Spinal cord (tissue), 10 donors: ENCODE results near the gene PDCD1. TPM values are rescaled to one million over a fixed set of nuclear protein-coding genes. Genes with fewer than 3 reads are reported as not detected.
"Not testable (repeated sequence)": the region's sequence is repeated elsewhere in the genome, so short reads cannot be mapped to it uniquely, and the experiment has no call there.

Experiments
- DNase-seq, 6 donors: peaks; one replicate each; pipeline versions ENCODE4 v3.0.0 to v3.0.0-alpha.2; 2013 to 2015; ENCODE audit warnings: low spot score in 6 of 6, low read depth in 4 of 6
- H3K27ac ChIP-seq: one replicate; pipeline ENCODE4 v1.5.1; 2013; ENCODE audit warnings: low read depth, low read length, control low read depth
- H3K27me3 ChIP-seq: one replicate; pipeline ENCODE4 v1.6.1; 2013; ENCODE audit warnings: low read length; ENCODE audit not compliant: control insufficient read depth, insufficient read depth
- H3K36me3 ChIP-seq: one replicate; pipeline ENCODE4 v1.6.1; 2013; ENCODE audit warnings: low read length; ENCODE audit not compliant: control insufficient read depth, insufficient read depth
- H3K4me1 ChIP-seq: one replicate; pipeline ENCODE4 v1.6.1; 2013; ENCODE audit warnings: low read length; ENCODE audit not compliant: control insufficient read depth, insufficient read depth
- H3K4me3 ChIP-seq: one replicate; pipeline ENCODE4 v1.5.1; 2013; ENCODE audit warnings: low read depth, low read length, control low read depth
- H3K9me3 ChIP-seq: one replicate; pipeline ENCODE4 v1.6.1; 2013; ENCODE audit warnings: low read length; ENCODE audit not compliant: control insufficient read depth, insufficient read depth
- WGBS: methylation state at CpG from one replicate; pipeline ENCODE4 v1.1.5; 2013; ENCODE audit warnings: missing lambda C conversion rate; ENCODE audit not compliant: insufficient coverage; 5-methylcytosine and 5-hydroxymethylcytosine counted together
- polyA plus RNA-seq, 2 donors: library from polyadenylated mRNA; unstranded; fragments of 120-200 nt; gene quantifications; one replicate each; pipeline ENCODE4 v1.2.1, GENCODE V29; 2013; ENCODE audit not compliant: insufficient read length in 2 of 2
- total RNA-seq, 2 donors: library from RNA; depleted of rRNA in 1 of 2; stranded (reverse); fragments of 120-200 nt in 1 of 2; fragments of >200 nt in 1 of 2; gene quantifications; one replicate each; pipeline versions ENCODE4 v1.2.3 to v1.2.4, GENCODE V29; 2013 to 2014
- donor health status: healthy.

PDCD1 gene
- total and polyA plus RNA-seq, 4 donors = 0.06 to 0.20 TPM; not detected in 2

DNA sequence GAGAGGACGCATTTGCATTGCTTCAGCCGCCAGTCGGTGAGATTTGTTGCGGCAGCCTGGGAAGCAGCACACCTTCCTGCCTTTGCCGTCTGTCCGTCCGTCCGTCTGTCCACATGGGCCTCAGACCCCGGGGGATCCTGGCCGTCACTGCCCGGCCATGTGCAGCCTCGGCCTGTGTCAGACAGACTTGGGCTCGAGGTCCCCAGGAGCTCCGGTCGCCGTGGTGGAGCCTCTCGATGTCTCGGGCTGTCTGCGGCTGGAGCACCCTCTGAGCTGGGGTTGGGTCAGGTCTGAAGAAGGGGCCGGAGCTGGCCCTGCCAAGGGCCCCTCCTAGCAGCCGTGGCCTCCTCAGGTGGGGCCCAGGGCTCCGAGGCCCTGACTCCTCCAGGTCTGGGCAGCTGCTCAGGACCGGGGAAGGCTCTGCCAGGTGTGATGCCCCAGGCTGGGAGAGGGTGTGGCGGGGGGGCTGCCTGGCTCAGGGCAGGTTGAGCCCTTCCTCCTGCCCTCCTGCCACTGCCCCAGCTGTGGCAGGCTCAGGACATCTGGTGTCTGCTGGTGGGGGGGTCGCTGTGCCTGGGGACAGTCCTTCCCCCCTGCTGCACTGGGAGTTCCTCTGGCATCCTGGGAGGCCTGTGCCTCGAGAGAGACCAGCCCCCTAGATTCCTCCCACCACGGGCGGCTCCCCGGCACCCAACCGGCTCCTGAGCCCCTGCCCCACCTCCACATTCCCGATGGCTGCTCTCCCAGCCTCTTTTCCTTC is 37.9 kb downstream of the PDCD1 start:
- DNase-seq = no peak
- no peak overlapping the region for H3K27ac ChIP-seq
- H3K27me3 ChIP-seq = no peaks in the 10 kb centered on the region
- H3K4me3 ChIP-seq = no peak overlapping the region
- peaks cover under 1% of the 10 kb centered on the region for H3K4me1 ChIP-seq
- 92% methylated on average over 24 of the region's 31 CpGs for WGBS
- H3K36me3 ChIP-seq = peaks cover 16% of the 10 kb centered on the region
- no peaks in the 10 kb centered on the region for H3K9me3 ChIP-seq

DNA sequence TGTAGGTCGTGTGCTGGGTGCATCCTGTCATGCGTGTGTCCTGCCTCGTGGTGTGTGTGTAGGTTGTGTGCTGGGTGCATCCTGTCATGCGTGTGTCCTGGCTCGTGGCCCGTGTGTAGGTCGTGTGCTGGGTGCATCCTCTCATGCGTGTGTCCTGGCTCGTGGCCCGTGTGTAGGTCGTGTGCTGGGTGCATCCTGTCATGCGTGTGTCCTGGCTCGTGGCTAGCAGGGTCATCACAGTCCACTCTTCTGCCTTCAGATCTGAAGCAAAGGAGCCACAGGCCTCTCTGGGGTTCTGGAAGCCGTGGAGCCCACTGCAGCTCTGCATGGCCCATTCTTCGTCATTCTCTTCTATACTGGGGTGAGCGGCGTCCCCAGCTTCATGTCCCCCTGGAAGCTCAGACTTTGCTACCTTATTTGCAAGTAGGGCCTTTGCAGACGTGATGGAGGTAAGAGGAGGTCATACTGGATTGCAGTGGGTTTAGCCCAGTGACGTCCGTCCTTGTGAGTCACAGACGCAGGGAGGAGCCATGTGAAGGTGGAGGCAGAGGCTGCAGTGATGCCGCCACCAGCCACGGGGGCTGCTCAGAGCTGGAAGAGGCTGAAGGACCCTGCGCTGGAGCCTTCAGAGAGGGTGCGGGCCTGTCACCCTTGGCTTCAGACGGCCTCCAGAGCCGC is 38.6 kb downstream of the PDCD1 start:
- not testable (repeated sequence) for H3K9me3 ChIP-seq, H3K4me1 ChIP-seq, H3K27ac ChIP-seq, H3K27me3 ChIP-seq, DNase-seq, H3K4me3 ChIP-seq
- H3K36me3 ChIP-seq = peaks cover 19% of the 10 kb centered on the region
- WGBS = 92% methylated on average over 22 of the region's 27 CpGs

DNA sequence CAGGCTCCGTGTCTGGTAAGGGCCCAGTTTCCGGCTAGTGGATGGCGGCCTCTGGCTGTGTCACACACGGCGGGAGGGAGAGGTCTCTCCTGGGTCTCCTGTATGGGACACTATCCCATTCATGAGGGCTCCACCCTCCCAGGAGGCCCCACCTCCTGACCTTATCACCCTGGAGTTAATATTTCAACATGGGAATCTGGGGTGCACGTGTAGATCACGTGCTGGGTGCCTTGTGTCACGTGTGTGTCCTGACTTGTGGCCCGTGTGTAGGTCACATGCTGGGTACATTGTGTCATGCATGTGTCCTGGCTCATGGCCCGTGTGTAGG is 39.8 kb downstream of the PDCD1 start:
- peaks cover 19% of the 10 kb centered on the region for H3K36me3 ChIP-seq
- H3K27me3 ChIP-seq = no peaks in the 10 kb centered on the region
- no peak overlapping the region for H3K27ac ChIP-seq
- no peak overlapping the region for H3K4me3 ChIP-seq
- H3K4me1 ChIP-seq = peaks cover 14% of the 10 kb centered on the region
- no peaks in the 10 kb centered on the region for H3K9me3 ChIP-seq
- no peak for DNase-seq
- WGBS = 87% methylated on average over 8 of the region's 10 CpGs

DNA sequence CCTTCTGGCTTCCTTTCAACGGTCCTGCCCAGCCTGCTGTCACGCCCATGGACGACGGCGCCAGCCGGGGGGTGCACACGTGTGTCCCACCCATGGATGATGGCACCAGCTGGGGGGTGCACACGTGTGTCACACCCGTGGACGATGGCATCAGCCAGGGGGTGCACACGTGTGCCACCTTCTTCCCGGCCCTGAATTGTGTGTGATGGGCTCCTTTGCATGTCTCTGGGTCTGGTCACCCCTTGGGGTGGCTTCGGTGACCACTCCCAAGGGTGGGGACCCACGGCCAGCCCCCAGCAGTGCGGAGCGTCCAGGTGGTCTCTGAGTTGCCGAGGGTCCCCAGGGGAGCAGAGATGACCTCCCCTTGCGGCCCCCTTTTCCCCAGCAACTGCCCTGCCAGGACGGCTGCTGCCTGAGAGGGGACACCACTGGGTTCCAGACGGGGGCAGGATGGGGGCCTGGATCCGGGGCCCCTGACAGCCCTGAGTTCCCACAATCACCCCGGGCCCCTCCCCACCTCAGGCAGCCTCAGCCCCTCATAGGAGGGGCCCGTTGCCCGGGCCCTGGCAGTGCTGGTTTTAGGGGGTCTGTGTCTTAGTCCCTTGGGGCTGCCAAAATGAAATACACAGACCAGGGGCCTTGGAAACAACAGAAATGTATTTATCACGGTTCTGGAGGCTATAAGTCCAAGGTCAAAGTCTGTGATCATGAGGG is 40.3 kb downstream of the PDCD1 start:
- H3K4me3 ChIP-seq = no peak overlapping the region
- no peak for DNase-seq
- H3K27ac ChIP-seq = no peak overlapping the region
- WGBS = 85% methylated on average over 23 of the region's 25 CpGs
- no peaks in the 10 kb centered on the region for H3K9me3 ChIP-seq
- no peaks in the 10 kb centered on the region for H3K27me3 ChIP-seq
- H3K36me3 ChIP-seq = peaks cover 19% of the 10 kb centered on the region
- peaks cover 19% of the 10 kb centered on the region for H3K4me1 ChIP-seq

DNA sequence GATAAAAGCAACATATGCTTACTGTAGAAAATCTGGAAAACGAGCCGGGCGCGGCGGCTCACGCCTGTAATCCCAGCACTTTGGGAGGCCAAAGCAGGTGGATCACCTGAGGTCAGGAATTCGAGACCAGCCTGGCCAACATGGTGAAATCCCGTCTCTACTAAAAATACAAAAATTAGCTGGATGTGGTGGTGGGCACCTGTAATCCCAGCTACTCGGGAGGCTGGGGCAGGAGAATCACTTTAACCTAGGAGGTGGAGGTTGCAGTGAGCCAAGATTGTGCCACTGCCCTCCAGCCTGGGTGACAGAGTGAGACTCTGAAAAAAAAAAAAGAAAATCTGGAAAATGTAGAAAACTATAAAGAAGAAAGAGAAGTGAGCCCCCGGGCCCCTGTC is 40.9 kb downstream of the PDCD1 start:
- peaks cover 25% of the 10 kb centered on the region for H3K4me1 ChIP-seq
- not testable (repeated sequence) for H3K4me3 ChIP-seq, H3K27me3 ChIP-seq, H3K9me3 ChIP-seq, H3K27ac ChIP-seq, DNase-seq
- 79% methylated on average over 1 of the region's 10 CpGs for WGBS
- peaks cover 19% of the 10 kb centered on the region for H3K36me3 ChIP-seq

- 69% methylated on average over 10 of the region's 16 CpGs for WGBS
- H3K27me3 ChIP-seq = no peaks in the 10 kb centered on the region
- peaks cover 30% of the 10 kb centered on the region for H3K4me1 ChIP-seq
- no peak overlapping the region for H3K4me3 ChIP-seq
- H3K27ac ChIP-seq = no peak overlapping the region
- H3K9me3 ChIP-seq = no peaks in the 10 kb centered on the region
- no peak for DNase-seq
- H3K36me3 ChIP-seq = peaks cover 19% of the 10 kb centered on the region
Observed at GRCh38 chr2:241817126-241817820, 41.4 kb downstream of the PDCD1 start.

- Histone ChIP-seq H3K36me3 (peaks cover 15% of the 10 kb centered on the region), H3K9me3 (no peaks in the 10 kb centered on the region), H3K4me1 (peaks cover 37% of the 10 kb centered on the region), H3K27ac (no peak overlapping the region), H3K27me3 (no peaks in the 10 kb centered on the region), H3K4me3 (no peak overlapping the region)
- DNase-seq = no peak
- 73% methylated on average over 32 of the region's 33 CpGs for WGBS
Observed at GRCh38 chr2:241816431-241817121, 42.1 kb downstream of the PDCD1 start.

DNA sequence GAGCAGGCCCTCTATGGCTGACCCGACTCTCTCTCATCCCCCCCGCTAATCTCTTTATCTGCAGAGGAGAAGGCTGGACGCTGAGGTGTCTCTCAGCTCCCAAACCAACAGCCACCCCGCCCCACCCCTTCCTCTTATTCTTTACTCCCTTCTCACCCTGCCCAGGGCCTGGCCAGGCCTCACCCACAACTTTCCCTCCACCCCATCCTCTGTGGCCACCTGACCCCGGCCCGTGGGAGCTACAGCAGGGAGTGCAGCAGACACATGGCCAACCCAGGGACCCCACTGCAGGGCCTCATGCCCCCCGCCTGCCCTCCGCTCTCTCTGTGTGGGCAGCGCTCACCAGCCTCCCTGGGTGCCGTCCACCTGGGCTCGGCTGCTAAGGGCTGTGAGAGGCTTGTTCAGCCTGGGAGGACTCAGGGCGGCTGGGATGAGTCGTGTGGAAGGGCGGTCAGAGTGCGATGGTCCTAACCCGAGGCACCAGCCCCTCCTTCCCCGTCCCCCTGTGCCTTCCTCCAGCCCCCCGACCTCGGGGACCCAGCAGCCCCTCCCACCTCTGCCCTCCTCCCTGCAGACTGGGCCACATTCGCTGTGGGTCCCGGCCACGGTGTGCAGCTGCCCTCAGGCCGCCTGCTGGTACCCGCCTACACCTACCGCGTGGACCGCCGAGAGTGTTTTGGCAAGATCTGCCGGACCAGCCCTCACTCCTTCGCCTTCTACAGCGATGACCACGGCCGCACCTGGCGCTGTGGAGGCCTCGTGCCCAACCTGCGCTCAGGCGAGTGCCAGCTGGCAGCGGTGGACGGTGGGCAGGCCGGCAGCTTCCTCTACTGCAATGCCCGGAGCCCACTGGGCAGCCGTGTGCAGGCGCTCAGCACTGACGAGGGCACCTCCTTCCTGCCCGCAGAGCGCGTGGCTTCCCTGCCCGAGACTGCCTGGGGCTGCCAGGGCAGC is 42.9 kb downstream of the PDCD1 start:
- WGBS = 85% methylated on average over 48 of the region's 48 CpGs
- Histone ChIP-seq H3K9me3 (no peaks in the 10 kb centered on the region), H3K27ac (no peak overlapping the region), H3K36me3 (peaks cover 15% of the 10 kb centered on the region), H3K4me3 (no peak overlapping the region), H3K4me1 (peaks cover 45% of the 10 kb centered on the region), H3K27me3 (no peaks in the 10 kb centered on the region)
- DNase-seq = no peak
